H1 (cell line): Measurements from ENCODE around the gene LMNA. TPM values are rescaled to one million over a fixed set of nuclear protein-coding genes. Genes with fewer than 3 reads are reported as not detected.

Experiments
- ATF3 ChIP-seq: IDR thresholded peaks from 2 replicates; pipeline ENCODE4 v1.6.1; 2011; ENCODE audit warnings: low read depth, mild to moderate bottlenecking, low read length; ENCODE audit not compliant: insufficient read depth
- CREB1 ChIP-seq: IDR thresholded peaks from 2 replicates; pipeline ENCODE4 v1.6.1; 2012; ENCODE audit warnings: inconsistent platforms
- TAF1 ChIP-seq: IDR thresholded peaks from 2 replicates; pipeline ENCODE4 v1.6.1; 2011; ENCODE audit warnings: mild to moderate bottlenecking, low read depth, low read length
- polyA plus RNA-seq, 7 experiments: library from polyadenylated mRNA; depleted of rRNA in 3 of 7; stranded (reverse) in 5 of 7; unstranded in 2 of 7; fragments of >200 nt in 5 of 7; fragments of 200-250 nt in 2 of 7; gene quantifications; 1 replicate in 5 of 7; 2 replicates in 1 of 7; 4 replicates in 1 of 7; pipeline versions ENCODE4 v1.2.1 to v1.2.3, GENCODE V29; 2011 to 2013; ENCODE audit warnings: missing spikeins in 2 of 7, mixed read lengths in 2 of 7
- total RNA-seq: library from RNA; stranded (reverse); fragmentation: NEBNext Ultra II Directional; extraction: Animal tissue kit (Norgen Biotek cat#: 25700); gene quantifications from 2 replicates; pipeline ENCODE4 v1.2.1, GENCODE V29; 2021
- TF ChIP-seq, protein P1 (sequence below): IDR thresholded peaks from 2 replicates; pipeline ENCODE4 v1.6.1; 2011; ENCODE audit warnings: low read length, improper control_type of control experiment

The LMNA gene
- total and polyA plus RNA-seq, 2 of the 8 experiments (the other 6 are each of a cell fraction or from before 2014, with no cell fraction given) = 25.8 to 46.8 TPM

DNA sequence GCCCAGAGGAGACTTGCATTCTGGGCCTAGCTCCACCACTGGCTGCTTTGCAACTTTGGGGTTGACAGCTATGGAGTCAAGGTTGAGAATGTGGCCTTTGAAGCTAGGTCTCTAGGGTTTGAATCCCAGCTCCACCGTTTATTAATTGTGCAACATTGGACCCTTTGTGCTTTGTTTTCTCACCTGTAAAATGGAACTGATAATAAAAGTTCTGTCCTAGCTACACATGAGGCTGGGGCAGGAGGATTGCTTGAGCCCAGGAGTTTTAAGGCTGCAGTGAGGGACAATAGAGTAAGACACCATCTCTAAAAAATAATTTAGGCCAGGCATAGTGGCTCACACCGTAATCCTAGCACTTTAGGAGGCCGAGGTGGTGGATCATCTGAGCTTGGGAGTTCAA, 15.2 kb upstream of the LMNA start (continued):
- TF ChIP-seq, protein P1, sequence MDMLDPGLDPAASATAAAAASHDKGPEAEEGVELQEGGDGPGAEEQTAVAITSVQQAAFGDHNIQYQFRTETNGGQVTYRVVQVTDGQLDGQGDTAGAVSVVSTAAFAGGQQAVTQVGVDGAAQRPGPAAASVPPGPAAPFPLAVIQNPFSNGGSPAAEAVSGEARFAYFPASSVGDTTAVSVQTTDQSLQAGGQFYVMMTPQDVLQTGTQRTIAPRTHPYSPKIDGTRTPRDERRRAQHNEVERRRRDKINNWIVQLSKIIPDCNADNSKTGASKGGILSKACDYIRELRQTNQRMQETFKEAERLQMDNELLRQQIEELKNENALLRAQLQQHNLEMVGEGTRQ = no peak
- TF ChIP-seq ATF3 (no peak), CREB1 (no peak), TAF1 (no peak)
